NCI-H1105 (cell line): ENCODE measurements around the gene UNC79.
"Not testable (repeated sequence)": the region's sequence is repeated elsewhere in the genome, so short reads cannot be mapped to it uniquely, and the experiment has no call there.

Source experiments
- DNase-seq: peaks from one replicate; lab custom pipeline; 2025; lab: John Stamatoyannopoulos, UW

UNC79 gene

GRCh38 chr14:93430315-93431035 lies at the start of gene UNC79:
Gene UNC79, plus strand, starts transcription at chr14:93430939. Its CDS starts 91 bp downstream, at chr14:93431030.
- peak; percentile 86 for DNase-seq

DNA sequence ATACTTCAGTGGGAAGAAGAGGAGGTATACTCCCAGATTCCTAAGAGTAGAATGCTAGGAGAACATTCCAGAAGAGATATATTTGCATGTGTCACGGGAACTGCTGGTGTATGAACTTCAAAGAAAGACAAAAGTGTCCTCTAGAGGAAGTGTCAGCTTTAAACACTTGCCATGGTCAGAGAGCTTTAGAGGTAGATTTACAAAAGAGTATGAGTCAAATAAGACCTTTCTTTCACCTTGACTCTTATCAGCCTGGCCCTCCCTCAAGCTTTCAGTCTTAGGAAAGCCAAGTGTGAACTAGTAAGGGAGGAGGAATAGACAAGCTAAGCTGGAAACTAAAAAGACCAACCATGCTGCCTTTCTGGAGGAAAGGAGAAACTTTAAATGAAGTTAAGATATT lies 49.1 kb upstream of the UNC79 start:
- no peak for DNase-seq

GRCh38 chr14:93384256-93384655 lies 46.5 kb upstream of the UNC79 start:
- DNase-seq, result not testable (repeated sequence)

- no peak for DNase-seq
These were observed 35.5 kb upstream of the UNC79 start for GRCh38 chr14:93395231-93395630.

DNA sequence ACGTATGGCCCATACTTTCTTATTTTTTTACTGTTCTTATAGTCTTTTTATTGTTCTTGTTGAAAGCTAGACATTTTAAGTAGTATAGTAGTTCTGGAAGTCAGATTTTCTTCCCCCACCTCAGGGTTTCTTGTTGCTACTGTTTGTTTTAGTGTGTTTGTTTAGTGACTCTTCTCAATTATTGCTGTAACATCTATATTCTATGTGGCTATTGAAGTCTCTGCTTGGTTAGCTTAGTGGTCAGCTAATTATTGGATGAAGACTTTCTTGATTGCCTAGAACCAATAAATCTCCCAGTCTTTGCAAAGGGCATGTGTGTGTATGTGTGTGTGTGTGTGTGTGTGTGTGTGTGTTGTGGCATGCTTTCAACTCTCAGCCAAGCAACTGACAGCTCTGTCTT lies 34.3 kb upstream of the UNC79 start:
- DNase-seq, result no peak

DNA sequence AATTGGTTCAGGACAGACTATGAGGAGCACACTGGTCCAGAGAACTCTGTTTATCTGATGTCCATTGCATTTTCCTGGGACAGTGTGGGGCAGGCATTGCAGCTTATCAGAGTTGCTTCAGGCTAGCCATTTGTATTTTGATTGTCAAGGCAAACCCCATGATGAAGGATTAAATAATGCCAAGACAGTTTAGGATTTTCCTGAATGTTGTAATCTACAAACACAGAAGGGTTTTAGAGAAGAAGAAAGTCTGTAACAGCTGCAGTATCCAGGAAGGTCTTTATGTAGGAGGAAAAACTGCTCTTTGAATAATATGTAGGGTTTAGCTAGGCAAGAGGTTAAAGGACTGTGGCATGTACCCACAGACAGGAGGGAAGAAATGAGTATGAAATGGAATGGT lies 32.2 kb upstream of the UNC79 start:
- DNase-seq, result no peak

- DNase-seq, result no peak
These were observed 27.8 kb upstream of the UNC79 start for GRCh38 chr14:93402951-93403350.

- DNase-seq, result no peak
These were observed 20.7 kb upstream of the UNC79 start for GRCh38 chr14:93410021-93410420.

DNA sequence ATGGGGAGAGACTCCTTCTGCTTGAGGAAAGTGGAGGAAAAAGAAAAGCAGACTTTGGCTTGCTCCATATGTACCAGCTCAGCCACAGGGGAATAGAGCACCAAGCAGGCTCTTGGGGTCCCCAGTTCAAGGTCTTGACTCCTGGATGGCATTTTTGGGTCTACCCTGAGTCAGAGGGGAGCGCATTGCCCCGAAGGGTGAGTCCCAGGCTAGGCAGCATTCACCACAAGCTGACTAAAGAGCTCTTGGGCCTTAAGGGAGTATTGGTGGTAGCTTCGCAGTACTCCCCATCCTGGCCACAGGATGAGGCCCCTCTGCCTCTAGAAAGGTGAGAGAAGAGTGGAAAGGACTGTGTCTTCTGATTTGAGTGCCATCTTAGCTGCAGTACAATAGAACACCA lies 19.8 kb upstream of the UNC79 start:
- DNase-seq, result no peak

DNA sequence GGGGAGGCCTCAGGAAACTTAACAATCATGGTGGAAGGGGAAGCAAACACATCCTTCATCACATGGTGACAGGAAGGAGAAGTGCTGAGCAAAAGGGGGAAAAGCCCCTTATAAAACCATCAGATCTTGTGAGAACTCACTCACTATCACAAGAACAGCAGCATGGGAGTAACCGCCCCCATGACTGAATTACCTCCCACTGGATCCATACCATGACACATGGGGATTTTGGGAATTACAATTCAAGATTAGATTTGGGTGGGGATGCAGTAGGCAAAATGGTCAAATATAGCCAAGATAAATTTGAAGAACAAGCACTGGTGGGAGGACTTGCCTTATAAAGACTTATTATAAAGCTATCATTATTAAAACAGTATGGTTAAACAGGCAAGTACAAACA lies 5.6 kb upstream of the UNC79 start:
- DNase-seq, result not testable (repeated sequence)

GRCh38 chr14:93426750-93427149 lies 4.0 kb upstream of the UNC79 start:
- no peak for DNase-seq

DNA sequence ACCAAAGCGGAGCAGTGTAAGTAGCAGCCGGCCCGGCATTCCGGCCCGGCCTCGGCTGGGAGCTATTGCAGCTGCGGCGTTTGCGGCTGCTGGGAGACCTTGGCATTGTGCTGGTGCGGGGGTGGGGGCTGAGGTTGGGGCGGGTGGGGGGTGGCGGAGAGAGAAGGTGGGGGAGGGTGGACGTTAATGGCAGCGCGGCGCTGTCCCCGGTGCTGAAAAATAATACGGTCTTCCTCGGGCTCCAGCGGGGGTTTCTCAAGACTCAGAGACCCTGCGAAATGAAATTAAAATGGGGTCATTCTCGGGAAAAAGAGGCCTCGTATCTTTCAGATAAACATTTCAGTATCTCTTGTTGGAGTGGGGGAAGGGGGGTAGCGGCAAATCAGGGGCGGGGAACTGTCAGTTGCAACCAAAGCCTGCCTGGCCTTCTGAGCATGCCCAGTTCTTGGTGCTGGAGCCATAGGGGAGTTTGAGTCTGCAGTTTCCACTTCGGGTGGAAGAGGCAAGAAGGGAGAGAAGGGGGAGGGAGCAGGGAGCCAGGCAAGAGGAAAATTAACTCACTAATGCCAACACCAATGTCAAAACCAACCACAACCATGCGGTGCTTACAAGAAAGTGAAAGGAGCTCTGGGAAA lies 414 bp downstream of the UNC79 start:
- peak; percentile 89 for DNase-seq

DNA sequence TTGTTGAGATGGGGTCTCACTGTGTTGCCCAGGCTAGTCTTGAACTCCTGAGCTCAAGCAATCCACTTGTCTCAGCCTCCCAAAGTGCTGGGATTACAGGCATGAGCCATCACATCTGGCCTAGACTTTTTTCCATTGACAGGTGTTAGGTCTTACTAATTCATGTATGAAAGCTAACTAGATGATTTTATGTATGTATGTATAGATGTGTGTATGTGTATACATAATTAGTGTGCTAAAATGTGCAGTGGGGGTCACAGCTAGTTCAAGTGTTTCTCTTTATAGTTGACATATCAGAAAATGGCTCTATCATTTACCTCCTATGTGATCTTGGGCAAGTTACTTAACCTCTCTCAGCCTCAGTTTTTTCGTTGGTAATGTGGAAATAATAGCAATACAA lies 23.5 kb downstream of the UNC79 start:
- no peak for DNase-seq

DNA sequence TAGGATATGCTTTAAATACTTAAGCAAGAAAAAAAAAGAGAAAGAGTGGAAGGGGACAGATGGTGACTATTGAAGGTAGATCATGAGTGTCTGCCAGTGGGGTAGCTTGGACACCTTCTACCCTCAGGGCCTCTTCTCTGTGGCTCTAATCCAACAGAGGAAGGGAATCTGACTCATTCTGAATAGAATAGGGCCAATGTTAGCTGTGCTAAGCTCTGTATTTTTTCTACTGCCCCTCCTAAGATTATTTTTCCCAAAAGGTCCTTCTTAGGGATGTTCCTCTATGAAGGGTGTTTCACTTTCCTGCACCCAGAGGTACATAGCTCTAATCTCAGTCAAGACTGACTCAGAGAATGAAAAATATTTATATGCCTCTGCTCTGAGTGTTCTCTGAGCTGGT lies 25.6 kb downstream of the UNC79 start:
- no peak for DNase-seq

DNA sequence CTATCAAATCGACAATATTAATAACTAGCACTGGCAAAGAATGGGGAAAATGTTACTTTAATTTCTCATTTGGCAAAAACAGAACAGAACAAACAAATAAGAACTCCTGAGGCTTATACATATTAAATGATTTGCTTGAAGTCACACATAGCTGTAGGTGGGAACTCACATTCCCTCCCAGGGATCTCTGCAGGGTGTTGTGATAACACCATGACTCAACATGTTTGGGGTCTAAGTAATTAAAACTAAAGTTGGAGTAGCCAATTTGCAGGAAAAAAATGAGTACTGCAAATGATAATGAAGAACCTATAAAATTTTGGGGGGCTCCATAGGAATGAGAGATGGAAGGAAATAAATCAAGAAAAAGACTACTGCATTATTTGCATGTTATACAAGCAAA lies 27.5 kb downstream of the UNC79 start:
- no peak for DNase-seq

- no peak for DNase-seq
These were observed 31.7 kb downstream of the UNC79 start for GRCh38 chr14:93462479-93462878.

- no peak for DNase-seq
These were observed 33.5 kb downstream of the UNC79 start for GRCh38 chr14:93464271-93464670.

GRCh38 chr14:93475471-93475870 lies 44.7 kb downstream of the UNC79 start:
- DNase-seq, result no peak

DNA sequence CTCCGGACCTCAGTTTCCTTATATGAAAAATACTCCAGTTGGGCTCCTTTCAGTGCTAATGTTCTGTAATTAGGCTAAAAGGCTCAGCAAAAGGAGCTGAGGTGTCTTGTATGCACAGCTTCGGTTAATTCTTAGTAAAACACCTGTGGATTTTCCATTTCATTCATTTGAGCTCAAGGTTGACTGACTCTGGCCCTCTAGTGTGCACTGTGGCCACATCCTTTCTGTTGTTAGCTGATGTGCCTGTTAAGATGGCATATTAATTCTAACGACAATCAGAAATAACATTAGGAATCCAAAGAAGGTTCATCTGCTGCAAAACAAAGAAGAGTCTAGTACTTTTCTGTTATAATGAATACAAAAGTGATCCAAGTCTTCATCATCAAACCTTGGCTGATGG lies 45.6 kb downstream of the UNC79 start:
- no peak for DNase-seq

- DNase-seq, result not testable (repeated sequence)
These were observed 48.3 kb downstream of the UNC79 start for GRCh38 chr14:93479074-93479473.

- no peak for DNase-seq
These were observed 50.1 kb downstream of the UNC79 start for GRCh38 chr14:93480867-93481266.

- no peak for DNase-seq
These were observed 51.0 kb downstream of the UNC79 start for GRCh38 chr14:93481758-93482157.

- DNase-seq, result no peak
These were observed 59.3 kb downstream of the UNC79 start for GRCh38 chr14:93490001-93490400.

DNA sequence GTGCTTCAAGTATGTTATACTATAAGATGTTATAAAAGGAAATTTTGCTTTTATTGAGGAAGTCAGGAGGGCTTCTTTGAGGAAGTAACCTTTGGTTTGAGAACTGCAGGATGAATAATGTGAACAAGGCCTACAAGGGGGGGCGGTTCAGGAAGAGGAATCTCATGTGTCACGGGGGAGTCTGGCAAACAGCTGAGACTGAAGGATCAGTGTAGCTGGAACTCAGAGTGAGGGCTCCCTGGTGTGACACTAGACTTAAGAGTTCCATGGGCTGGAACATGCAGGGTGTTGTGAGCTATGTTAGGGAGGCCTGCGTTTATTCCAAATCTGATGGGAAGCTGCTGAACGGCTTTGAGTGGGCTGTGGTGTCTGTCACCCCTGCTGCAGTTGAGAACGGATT lies 62.3 kb downstream of the UNC79 start:
- DNase-seq, result no peak
